Activated naive CD4-positive, alpha-beta T cell treated with anti-CD3 and anti-CD28 coated beads for 36 hours (primary cell): ENCODE results near the gene CFAP46. TPM values are rescaled to one million over a fixed set of nuclear protein-coding genes. Genes with fewer than 3 reads are reported as not detected.

Experiments
- CTCF ChIA-PET: fragments of 350-600 bp; sonication (Branson Sonifier 250); formaldehyde crosslinking; loops from one replicate; lab custom pipeline; 2021; ENCODE audit warnings: antibody characterized with exemption; lab: Charles Lee
- DNase-seq: peaks from one replicate; pipeline ENCODE4 v3.0.0-alpha.2; 2020
- H3K27ac Mint-ChIP-seq: one replicate; pipeline ENCODE4 v1.8.0; 2021; ENCODE audit warnings: mild to moderate bottlenecking, mixed read lengths
- H3K27me3 Mint-ChIP-seq: one replicate; pipeline ENCODE4 v1.8.0; 2021; ENCODE audit warnings: low read depth, mixed read lengths
- H3K36me3 Mint-ChIP-seq: one replicate; pipeline ENCODE4 v1.8.0; 2021; ENCODE audit warnings: low read depth, mixed read lengths
- H3K4me1 Mint-ChIP-seq: one replicate; pipeline ENCODE4 v1.8.0; 2021; ENCODE audit warnings: low read depth, mixed read lengths
- H3K4me3 Mint-ChIP-seq: one replicate; pipeline ENCODE4 v1.8.0; 2021; ENCODE audit warnings: mild to moderate bottlenecking, moderate library complexity, mixed read lengths
- H3K9me3 Mint-ChIP-seq: one replicate; pipeline ENCODE4 v1.8.0; 2021; ENCODE audit warnings: mixed read lengths
- intact Hi-C: fragments of 100-400 bp; cut with micrococcal nuclease; formaldehyde crosslinking; loops from one replicate; pipeline ENCODE4 v1.15.1; 2023
- total RNA-seq, 2 experiments: library from RNA; stranded (reverse); gene quantifications; one replicate each; pipeline ENCODE4 v1.2.3, GENCODE V29; 2021

CFAP46 gene
- total RNA-seq, 2 experiments from 2014 or later: not detected

- no peak overlapping the region for H3K27ac Mint-ChIP-seq
- no peaks in the 10 kb centered on the region for H3K36me3 Mint-ChIP-seq
Measured at GRCh38 chr10:132878091-132878729, 64.2 kb downstream of the CFAP46 start.

GRCh38 chr10:132877473-132877872, 64.9 kb downstream of the CFAP46 start:
- Mint-ChIP-seq H3K27me3 (peaks cover 29% of the 10 kb centered on the region), H3K4me1 (no peaks in the 10 kb centered on the region), H3K4me3 (no peak overlapping the region), H3K9me3 (peaks cover 7% of the 10 kb centered on the region), H3K27ac (no peak overlapping the region), H3K36me3 (no peaks in the 10 kb centered on the region)
- no peak for DNase-seq
- CTCF ChIA-PET: no interaction called here
- intact Hi-C loops: no loop called here

More at GRCh38 chr10:132878091-132878729, 64.2 kb downstream of the CFAP46 start:
- Mint-ChIP-seq H3K4me3 (no peak overlapping the region), H3K4me1 (no peaks in the 10 kb centered on the region), H3K27me3 (peaks cover 24% of the 10 kb centered on the region), H3K9me3 (peaks cover 7% of the 10 kb centered on the region)
- CTCF ChIA-PET: no interaction called here
- DNase-seq: no peak
- intact Hi-C loops: no loop called here

GRCh38 chr10:132876993-132877431, 65.4 kb downstream of the CFAP46 start:
- H3K4me3 Mint-ChIP-seq: no peak overlapping the region
- CTCF ChIA-PET: no interaction called here
- H3K27me3 Mint-ChIP-seq: peaks cover 29% of the 10 kb centered on the region
- DNase-seq: no peak
- no peak overlapping the region for H3K27ac Mint-ChIP-seq
- H3K36me3 Mint-ChIP-seq: no peaks in the 10 kb centered on the region
- H3K9me3 Mint-ChIP-seq: peaks cover 7% of the 10 kb centered on the region
- no peaks in the 10 kb centered on the region for H3K4me1 Mint-ChIP-seq
- intact Hi-C loops: no loop called here

- no peaks in the 10 kb centered on the region for H3K4me1 Mint-ChIP-seq
- DNase-seq: no peak
- H3K27me3 Mint-ChIP-seq: peaks cover 30% of the 10 kb centered on the region
- H3K4me3 Mint-ChIP-seq: no peak overlapping the region
- H3K27ac Mint-ChIP-seq: no peak overlapping the region
- no peaks in the 10 kb centered on the region for H3K36me3 Mint-ChIP-seq
- peaks cover 7% of the 10 kb centered on the region for H3K9me3 Mint-ChIP-seq
- intact Hi-C loops: no loop called here
- CTCF ChIA-PET: no interaction called here
Measured at GRCh38 chr10:132876131-132876860, 66.1 kb downstream of the CFAP46 start.

DNA sequence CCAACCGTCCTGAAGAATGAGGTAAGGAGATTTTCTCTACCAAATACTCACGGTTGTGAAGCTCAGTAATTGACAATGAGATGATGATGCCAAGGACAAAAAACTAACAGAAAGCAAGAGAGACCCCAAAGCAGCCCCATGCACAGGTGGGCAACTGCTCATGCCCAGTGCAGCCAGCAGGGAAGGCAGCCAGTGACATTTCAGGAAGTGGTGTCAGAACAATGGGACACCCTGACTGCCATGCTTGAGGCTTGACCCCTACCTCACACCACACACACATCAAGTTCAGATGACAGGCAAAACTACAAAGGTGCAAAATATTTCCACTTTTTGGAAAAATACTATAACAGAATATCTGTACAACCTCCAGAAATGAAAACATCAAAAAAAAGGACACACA, 66.9 kb downstream of the CFAP46 start:
- intact Hi-C loops: no loop called here

DNA sequence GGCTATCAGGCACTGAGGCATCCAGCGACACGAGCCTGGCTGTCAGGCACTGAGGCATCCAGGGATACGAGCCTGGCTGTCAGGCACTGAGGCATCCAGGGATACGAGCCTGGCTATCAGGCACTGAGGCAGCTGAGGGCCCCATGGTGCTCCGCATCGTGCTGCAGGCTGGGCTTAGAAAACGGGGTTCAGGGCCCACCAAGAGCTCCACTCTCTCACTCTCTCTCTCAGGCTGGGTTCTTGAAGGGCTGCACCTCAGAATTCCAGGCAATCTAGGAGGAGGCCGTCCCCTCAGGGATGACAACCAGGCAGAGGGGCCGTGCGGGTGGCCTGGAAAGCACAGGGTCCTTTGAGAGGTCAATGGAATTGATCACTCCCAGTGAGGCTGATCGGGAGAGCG, 69.0 kb downstream of the CFAP46 start:
- H3K4me3 Mint-ChIP-seq: no peak overlapping the region
- H3K27me3 Mint-ChIP-seq: peaks cover 25% of the 10 kb centered on the region
- DNase-seq: no peak
- CTCF ChIA-PET: no interaction called here
- H3K27ac Mint-ChIP-seq: no peak overlapping the region
- intact Hi-C loops: no loop called here
- no peaks in the 10 kb centered on the region for H3K36me3 Mint-ChIP-seq
- H3K4me1 Mint-ChIP-seq: no peaks in the 10 kb centered on the region
- H3K9me3 Mint-ChIP-seq: peaks cover 7% of the 10 kb centered on the region

More for the DNA sequence above, 66.9 kb downstream of the CFAP46 start:
- no peak overlapping the region for H3K4me3 Mint-ChIP-seq
- H3K36me3 Mint-ChIP-seq: no peaks in the 10 kb centered on the region
- peaks cover 7% of the 10 kb centered on the region for H3K9me3 Mint-ChIP-seq
- H3K27ac Mint-ChIP-seq: no peak overlapping the region
- CTCF ChIA-PET: no interaction called here
- H3K27me3 Mint-ChIP-seq: peaks cover 32% of the 10 kb centered on the region
- H3K4me1 Mint-ChIP-seq: no peaks in the 10 kb centered on the region
- no peak for DNase-seq

- Mint-ChIP-seq H3K4me3 (no peak overlapping the region), H3K4me1 (no peaks in the 10 kb centered on the region), H3K9me3 (peaks cover 7% of the 10 kb centered on the region), H3K27me3 (peaks cover 25% of the 10 kb centered on the region), H3K36me3 (no peaks in the 10 kb centered on the region), H3K27ac (no peak overlapping the region)
- CTCF ChIA-PET: no interaction called here
- intact Hi-C loops: no loop called here
- no peak for DNase-seq
Measured at GRCh38 chr10:132872658-132873057, 69.7 kb downstream of the CFAP46 start.

DNA sequence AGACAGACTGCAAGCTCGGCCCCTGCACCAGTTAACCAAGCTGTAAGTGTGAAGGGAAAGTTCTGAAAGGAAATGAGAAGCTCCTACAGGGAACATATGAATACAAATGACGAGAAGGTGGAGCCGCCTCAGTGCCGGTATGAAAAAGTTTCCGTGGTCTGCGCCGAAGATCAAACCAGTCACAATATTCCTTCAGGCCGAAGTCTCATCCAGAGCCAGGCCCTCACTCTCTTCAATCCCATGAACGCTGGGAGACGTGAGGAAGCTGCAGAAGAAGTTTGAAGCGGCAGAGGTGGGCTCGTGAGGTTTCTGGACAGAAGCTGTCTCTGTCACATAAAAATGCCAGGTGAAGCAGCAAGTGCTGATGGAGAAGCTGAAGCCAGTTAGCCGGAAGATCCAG, 71.9 kb downstream of the CFAP46 start:
- H3K9me3 Mint-ChIP-seq: peaks cover 4% of the 10 kb centered on the region
- H3K36me3 Mint-ChIP-seq: no peaks in the 10 kb centered on the region
- intact Hi-C loops: no loop called here
- CTCF ChIA-PET: no interaction called here
- no peak for DNase-seq
- H3K4me1 Mint-ChIP-seq: no peaks in the 10 kb centered on the region
- no peak overlapping the region for H3K27ac Mint-ChIP-seq
- H3K27me3 Mint-ChIP-seq: peaks cover 18% of the 10 kb centered on the region
- H3K4me3 Mint-ChIP-seq: no peak overlapping the region

- Mint-ChIP-seq H3K27me3 (peaks cover 15% of the 10 kb centered on the region), H3K9me3 (no peaks in the 10 kb centered on the region), H3K27ac (no peak overlapping the region), H3K4me1 (peaks cover 3% of the 10 kb centered on the region), H3K36me3 (no peaks in the 10 kb centered on the region), H3K4me3 (no peak overlapping the region)
- CTCF ChIA-PET: no interaction called here
- intact Hi-C loops: no loop called here
- DNase-seq: no peak
Measured at GRCh38 chr10:132869621-132870020, 72.7 kb downstream of the CFAP46 start.

DNA sequence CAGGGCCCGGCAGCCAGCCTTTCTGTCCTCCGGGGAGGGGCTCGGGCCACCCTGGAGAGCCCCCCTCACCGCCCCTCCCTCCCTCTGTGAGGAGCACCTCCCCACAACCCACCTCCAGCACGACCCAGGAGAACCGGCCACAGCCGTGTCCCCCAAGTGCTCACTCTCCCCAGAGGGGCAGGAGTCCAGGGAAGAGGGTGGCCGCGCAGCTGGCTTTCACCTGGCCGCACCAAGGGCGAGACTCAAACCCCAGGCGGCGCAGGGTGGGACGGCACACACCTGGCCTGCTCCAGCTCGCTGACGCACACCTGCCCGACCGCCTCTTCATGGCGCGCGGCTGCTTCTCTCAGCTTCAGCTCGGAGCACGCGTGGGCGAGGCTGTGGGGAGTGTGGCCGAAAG, 73.4 kb downstream of the CFAP46 start:
- DNase-seq: no peak
- CTCF ChIA-PET: no interaction called here
- Mint-ChIP-seq H3K4me1 (peaks cover 3% of the 10 kb centered on the region), H3K4me3 (no peak overlapping the region), H3K27me3 (peaks cover 15% of the 10 kb centered on the region), H3K27ac (no peak overlapping the region), H3K36me3 (no peaks in the 10 kb centered on the region), H3K9me3 (no peaks in the 10 kb centered on the region)
- intact Hi-C loops: no loop called here

GRCh38 chr10:132867801-132868644, 74.3 kb downstream of the CFAP46 start:
- CTCF ChIA-PET: no interaction called here
- Mint-ChIP-seq H3K4me1 (peaks cover 9% of the 10 kb centered on the region), H3K27me3 (peaks cover 16% of the 10 kb centered on the region), H3K4me3 (no peak overlapping the region), H3K27ac (no peak overlapping the region), H3K9me3 (no peaks in the 10 kb centered on the region), H3K36me3 (no peaks in the 10 kb centered on the region)
- DNase-seq: no peak
- intact Hi-C loops: no loop called here

DNA sequence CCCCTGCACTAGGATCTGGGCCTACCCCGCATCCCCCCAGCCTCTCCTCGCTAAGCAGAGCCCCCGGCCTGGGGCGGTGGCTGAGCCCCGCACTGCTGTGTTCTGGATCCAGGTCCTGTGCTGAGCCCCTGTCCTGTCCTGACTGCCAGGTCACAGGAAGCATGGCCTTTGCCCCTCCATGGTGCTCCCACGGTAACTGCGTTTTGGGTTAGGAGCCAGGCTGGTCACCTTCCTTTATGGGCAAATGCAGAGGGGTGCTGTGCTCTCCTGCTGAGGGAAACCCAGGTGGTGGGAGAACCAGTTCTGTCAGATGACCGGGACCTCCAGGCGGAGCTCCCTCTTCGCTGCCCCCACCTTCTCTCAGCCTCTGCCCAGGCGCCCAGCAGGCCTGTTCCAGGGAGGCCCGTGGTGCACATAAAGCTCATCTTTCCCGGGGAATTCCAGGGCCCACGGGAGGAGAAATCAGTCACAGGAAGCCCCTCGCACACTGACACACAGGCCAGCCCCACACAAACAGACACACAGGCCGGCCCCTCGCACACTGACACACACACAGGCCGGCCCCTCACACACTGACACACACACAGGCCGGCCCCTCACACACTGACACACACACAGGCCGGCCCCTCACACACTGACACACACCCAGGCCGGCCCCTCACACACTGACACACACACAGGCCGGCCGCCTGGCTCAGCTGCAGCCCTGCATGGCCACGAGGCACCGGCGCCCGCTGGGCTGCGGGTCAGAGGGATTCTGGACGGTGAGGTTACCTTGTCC, 75.6 kb downstream of the CFAP46 start:
- CTCF ChIA-PET: no interaction called here
- no peak overlapping the region for H3K27ac Mint-ChIP-seq

More for the DNA sequence above, 75.6 kb downstream of the CFAP46 start:
- peaks cover 13% of the 10 kb centered on the region for H3K4me1 Mint-ChIP-seq
- H3K36me3 Mint-ChIP-seq: no peaks in the 10 kb centered on the region
- DNase-seq: no peak
- peaks cover 12% of the 10 kb centered on the region for H3K27me3 Mint-ChIP-seq
- H3K9me3 Mint-ChIP-seq: no peaks in the 10 kb centered on the region
- H3K4me3 Mint-ChIP-seq: no peak overlapping the region
- intact Hi-C loops: no loop called here
